ENCODE results near the gene CHPF.

- TF ChIP-seq CTCF (IDR thresholded peaks at IDR 0.05) (no peak), EZH2 (IDR thresholded peaks at IDR 0.05; ENCODE audit: borderline replicate concordance, insufficient read depth, low read depth, low read length, poor library complexity, severe bottlenecking) (peak; percentile 86)
Observed at GRCh38 chr2:219497495-219498279, 45.9 kb downstream of the CHPF start.

Measured in B cell (primary cell).